Liver (tissue), 9 donors: ENCODE results near the gene TBCD. TPM values are rescaled to one million over a fixed set of nuclear protein-coding genes. Genes with fewer than 3 reads are reported as not detected.

Experiments used
- DNase-seq: peaks from one replicate; pipeline ENCODE4 v3.0.0-alpha.2; 2017; ENCODE audit warnings: low spot score
- H3K27ac ChIP-seq, 2 donors: one replicate each; pipeline ENCODE4 v1.7.0; 2013; ENCODE audit warnings: inconsistent platforms in 2 of 2, low read length in 2 of 2, control low read depth in 1 of 2, low read depth in 1 of 2, mild to moderate bottlenecking in 1 of 2
- H3K27me3 ChIP-seq, 4 donors: one replicate each; pipeline versions ENCODE4 v1.6.1 to v1.7.0; 2013; ENCODE audit warnings: low read length in 3 of 4, inconsistent platforms in 1 of 4, mild to moderate bottlenecking in 1 of 4, moderate library complexity in 1 of 4; ENCODE audit not compliant: control insufficient read depth in 4 of 4, insufficient read depth in 4 of 4
- H3K36me3 ChIP-seq, 4 donors: one replicate each; pipeline versions ENCODE4 v1.6.1 to v1.7.0; 2013; ENCODE audit warnings: low read length in 3 of 4, mild to moderate bottlenecking in 3 of 4, low read depth in 1 of 4, moderate library complexity in 1 of 4; ENCODE audit not compliant: control insufficient read depth in 4 of 4, insufficient read depth in 3 of 4
- H3K4me1 ChIP-seq, 4 donors: one replicate each; pipeline versions ENCODE4 v1.6.1 to v1.7.0; 2013; ENCODE audit warnings: low read length in 3 of 4, mild to moderate bottlenecking in 3 of 4, moderate library complexity in 1 of 4; ENCODE audit not compliant: control insufficient read depth in 4 of 4, insufficient read depth in 4 of 4
- H3K4me3 ChIP-seq, 3 donors: one replicate each; pipeline versions ENCODE4 v1.6.1 to v1.7.0; 2013; ENCODE audit warnings: low read length in 3 of 3, control low read depth in 1 of 3, low read depth in 1 of 3, mild to moderate bottlenecking in 1 of 3
- H3K9ac ChIP-seq, 2 donors: one replicate each; pipeline ENCODE4 v1.7.0; 2013; ENCODE audit warnings: low read length in 2 of 2, mild to moderate bottlenecking in 2 of 2, moderate library complexity in 2 of 2, control low read depth in 1 of 2, low read depth in 1 of 2
- H3K9me3 ChIP-seq, 4 donors: one replicate each; pipeline versions ENCODE4 v1.6.1 to v1.7.0; 2013; ENCODE audit warnings: low read length in 3 of 4; ENCODE audit not compliant: control insufficient read depth in 4 of 4
- CTCF ChIP-seq: fragments of 150-350 bp; IDR thresholded peaks from 2 replicates; pipeline ENCODE4 v1.5.1; 2017; ENCODE audit warnings: improper control_type of control experiment, low read depth, low read length; ENCODE audit not compliant: missing input control
- EGR1 ChIP-seq, 2 donors: IDR thresholded peaks; 2 replicates each; pipeline ENCODE4 v1.6.1; 2016 to 2018; ENCODE audit warnings: antibody characterized with exemption in 2 of 2, low read depth in 2 of 2
- FOXA1 ChIP-seq: IDR thresholded peaks from 2 replicates; pipeline ENCODE4 v1.6.1; 2016; ENCODE audit warnings: antibody characterized with exemption
- FOXA2 ChIP-seq: IDR thresholded peaks from 2 replicates; pipeline ENCODE4 v1.6.1; 2016; ENCODE audit warnings: antibody characterized with exemption
- GABPA ChIP-seq, 2 donors: IDR thresholded peaks in 1 of 2; conservative IDR thresholded peaks in 1 of 2; 2 replicates each; pipeline ENCODE4 v1.6.1; 2016; ENCODE audit warnings: antibody characterized with exemption in 2 of 2, mild to moderate bottlenecking in 1 of 2, moderate library complexity in 1 of 2
- HNF4A ChIP-seq, 2 donors: conservative IDR thresholded peaks; 2 replicates each; pipeline ENCODE4 v1.6.1; 2016; ENCODE audit warnings: antibody characterized with exemption in 2 of 2, mild to moderate bottlenecking in 2 of 2
- HNF4G ChIP-seq: IDR thresholded peaks from 2 replicates; pipeline ENCODE4 v1.6.1; 2016; ENCODE audit warnings: antibody characterized with exemption
- JUND ChIP-seq, 2 donors: IDR thresholded peaks; 2 replicates each; pipeline ENCODE4 v1.6.1; 2016; ENCODE audit warnings: antibody characterized with exemption in 2 of 2
- MAX ChIP-seq: IDR thresholded peaks from 2 replicates; pipeline ENCODE4 v1.6.1; 2016; ENCODE audit warnings: antibody characterized with exemption
- RAD21 ChIP-seq, 2 donors: IDR thresholded peaks; 2 replicates each; pipeline ENCODE4 v1.6.1; 2016; ENCODE audit warnings: antibody characterized with exemption in 2 of 2, mild to moderate bottlenecking in 2 of 2
- REST ChIP-seq: IDR thresholded peaks from 2 replicates; pipeline ENCODE4 v1.6.1; 2016; ENCODE audit warnings: antibody characterized with exemption, mild to moderate bottlenecking
- RXRA ChIP-seq, 2 donors: IDR thresholded peaks; 2 replicates each; pipeline ENCODE4 v1.6.1; 2017 to 2018; ENCODE audit warnings: antibody characterized with exemption in 2 of 2, mild to moderate bottlenecking in 1 of 2
- TAF1 ChIP-seq: conservative IDR thresholded peaks from 2 replicates; pipeline ENCODE4 v1.6.1; 2016; ENCODE audit warnings: antibody characterized with exemption, mild to moderate bottlenecking
- YY1 ChIP-seq: IDR thresholded peaks from 2 replicates; pipeline ENCODE4 v1.6.1; 2016; ENCODE audit warnings: antibody characterized with exemption, mild to moderate bottlenecking
- ZBTB33 ChIP-seq: IDR thresholded peaks from 2 replicates; pipeline ENCODE4 v1.6.1; 2016; ENCODE audit warnings: antibody characterized with exemption
- WGBS: extraction: QIAGEN DNeasy Blood & Tissue Kit; methylation state at CpG from one replicate; pipeline ENCODE4 v1.1.7; 2013; 5-methylcytosine and 5-hydroxymethylcytosine counted together
- polyA plus RNA-seq, 2 donors: library from polyadenylated mRNA; stranded (reverse) in 1 of 2; unstranded in 1 of 2; fragments of 200-250 nt in 1 of 2; fragments of >200 nt in 1 of 2; fragmentation: Nextera tagmentation in 1 of 2; extraction: Ambion mirVana in 1 of 2; gene quantifications; one replicate each; pipeline versions ENCODE4 v1.2.1 to v1.2.3, GENCODE V29; 2013 to 2015
- total RNA-seq, 2 donors: library from RNA; depleted of rRNA; stranded (reverse); fragments of >200 nt; gene quantifications; one replicate each; pipeline ENCODE4 v1.2.3, GENCODE V29; 2014
- donor health status: healthy.
- donor health status: healthy.
- donor health status: healthy.
- donor health status: healthy.
- donor health status: healthy.

TBCD gene
- total and polyA plus RNA-seq, 4 donors = 29.8 to 42.2 (median 33.0) TPM

- DNase-seq = no peak
- Histone ChIP-seq H3K27me3 (no peaks in the 10 kb centered on the region), H3K9ac (no peak overlapping the region), H3K4me1 (no peaks in the 10 kb centered on the region), H3K36me3 (peaks cover 1 to 53% (median 22%) of the 10 kb centered on the region in 4 donors), H3K27ac (no peak overlapping the region), H3K9me3 (peaks cover 0 to 14% (median 2%) of the 10 kb centered on the region in 4 donors), H3K4me3 (no peak overlapping the region)
- 93% methylated on average over 7 of the region's 7 CpGs for WGBS
- TF ChIP-seq HNF4A (conservative IDR thresholded peaks at IDR 0.05) (no peak), ZBTB33 (no peak), GABPA (IDR thresholded peaks at IDR 0.05 in 1 of 2, conservative IDR thresholded peaks at IDR 0.05 in 1 of 2) (no peak), RAD21 (IDR thresholded peaks at IDR 0.05) (no peak), CTCF (no peak), FOXA2 (no peak), TAF1 (no peak), MAX (no peak), REST (no peak), YY1 (no peak), HNF4G (no peak), RXRA (IDR thresholded peaks at IDR 0.05) (no peak), JUND (IDR thresholded peaks at IDR 0.05) (no peak), EGR1 (IDR thresholded peaks at IDR 0.05; ENCODE audit: low read depth in 2 of 2) (no peak)
Measured at GRCh38 chr17:82943339-82943738, 191.5 kb downstream of the TBCD start.

GRCh38 chr17:82943751-82944150 lies 191.9 kb downstream of the TBCD start:
- Histone ChIP-seq H3K9ac (no peak overlapping the region), H3K9me3 (peaks cover 0 to 14% (median 2%) of the 10 kb centered on the region in 4 donors), H3K27ac (no peak overlapping the region), H3K27me3 (no peaks in the 10 kb centered on the region), H3K36me3 (peaks cover 1 to 50% (median 22%) of the 10 kb centered on the region in 4 donors), H3K4me1 (no peaks in the 10 kb centered on the region), H3K4me3 (no peak overlapping the region)
- TF ChIP-seq YY1 = no peak
- TF ChIP-seq ZBTB33 = no peak
- no peak for TF ChIP-seq JUND (IDR thresholded peaks at IDR 0.05)
- TF ChIP-seq REST = no peak
- no peak for TF ChIP-seq RAD21 (IDR thresholded peaks at IDR 0.05)
- TF ChIP-seq GABPA (IDR thresholded peaks at IDR 0.05 in 1 of 2, conservative IDR thresholded peaks at IDR 0.05 in 1 of 2) = no peak
- no peak for TF ChIP-seq EGR1 (IDR thresholded peaks at IDR 0.05; ENCODE audit: low read depth in 2 of 2)
- TF ChIP-seq HNF4A (conservative IDR thresholded peaks at IDR 0.05) = no peak
- TF ChIP-seq FOXA1 = no peak
- 94% methylated on average over 8 of the region's 8 CpGs for WGBS
- DNase-seq = no peak
